Measurements from ENCODE around the gene SEC16A. TPM values are rescaled to one million over a fixed set of nuclear protein-coding genes. Genes with fewer than 3 reads are reported as not detected.

Gene SEC16A
- total RNA-seq, 5 donors from 2014 or later (not counting 1 experiment from before 2014, with no cell fraction given) = 76.3 to 99.0 (median 92.4) TPM

DNA sequence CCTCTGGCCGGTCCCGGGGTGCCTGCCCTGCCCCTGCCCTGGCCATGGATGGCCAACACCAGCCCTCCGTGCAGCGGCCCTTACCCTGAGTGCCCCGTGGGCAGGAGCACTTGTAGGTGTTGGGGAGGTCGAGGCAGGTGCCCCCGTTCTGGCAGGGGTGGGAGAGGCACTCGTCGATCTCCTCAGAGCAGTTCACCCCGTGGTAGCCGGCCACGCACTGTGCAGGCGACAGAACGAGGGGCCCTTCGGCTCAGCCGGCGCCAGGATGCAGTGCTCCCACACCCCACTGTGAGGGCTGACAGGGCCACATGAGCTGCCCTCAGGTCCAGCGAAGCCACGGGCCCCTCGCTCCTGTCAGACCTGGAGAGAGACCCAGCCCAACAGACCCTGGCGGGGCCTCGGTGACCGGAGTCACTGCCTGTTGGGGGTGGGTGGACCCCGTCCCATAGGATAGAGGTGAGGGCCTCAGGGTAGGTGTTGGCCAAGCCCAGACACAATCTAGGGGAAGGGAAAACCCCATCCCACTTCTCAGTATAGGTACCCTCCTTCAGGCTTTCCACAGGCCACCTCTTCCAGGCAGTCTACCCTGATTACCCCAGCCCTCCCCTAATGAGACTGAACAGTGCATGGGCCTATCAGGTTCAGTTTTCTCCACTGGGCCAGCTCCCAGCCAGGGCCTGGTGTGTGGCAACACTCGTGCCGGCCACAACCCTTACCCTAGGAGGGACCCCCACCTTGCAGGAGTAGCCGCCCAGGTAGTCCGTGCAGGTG is 24.6 kb upstream of the SEC16A start:
- no peaks in the 10 kb centered on the region for H3K9me3 Mint-ChIP-seq
- H3K4me1 Mint-ChIP-seq = no peaks in the 10 kb centered on the region
- ChIA-PET POLR2A (no interaction called here), CTCF (no interaction called here)
- H3K27ac ChIP-seq (ENCODE audit: low read length) = no peak overlapping the region
- no peak for DNase-seq
- no peak overlapping the region for H3K4me3 ChIP-seq (ENCODE audit: control insufficient read depth in 1 of 2, extremely low read depth in 1 of 2, low read length in 1 of 2)
- 95% methylated on average over 15 of the region's 28 CpGs for WGBS (ENCODE audit: insufficient coverage)
- no peak overlapping the region for H3K27ac Mint-ChIP-seq
- H3K27me3 ChIP-seq (replicated peaks in 1 of 2; ENCODE audit: control insufficient read depth in 2 of 2, extremely low read depth in 1 of 2, insufficient read depth in 2 of 2, low read length in 1 of 2) = no peaks in the 10 kb centered on the region
- H3K4me1 ChIP-seq (ENCODE audit: control insufficient read depth in 1 of 2, extremely low read depth in 1 of 2, insufficient read depth in 2 of 2, low read length in 2 of 2) = no peaks in the 10 kb centered on the region
- H3K4me3 Mint-ChIP-seq = no peak overlapping the region
- no peaks in the 10 kb centered on the region for H3K27me3 Mint-ChIP-seq
- peaks cover 47 to 95% of the 10 kb centered on the region in 2 donors for H3K36me3 ChIP-seq (ENCODE audit: control insufficient read depth in 2 of 2, extremely low read depth in 1 of 2, insufficient read depth in 1 of 2, low read length in 1 of 2)
- no peaks in the 10 kb centered on the region for H3K9me3 ChIP-seq
- no peak for ATAC-seq (replicated peaks in 1 of 4)
- peaks cover 10% of the 10 kb centered on the region for H3K36me3 Mint-ChIP-seq

DNA sequence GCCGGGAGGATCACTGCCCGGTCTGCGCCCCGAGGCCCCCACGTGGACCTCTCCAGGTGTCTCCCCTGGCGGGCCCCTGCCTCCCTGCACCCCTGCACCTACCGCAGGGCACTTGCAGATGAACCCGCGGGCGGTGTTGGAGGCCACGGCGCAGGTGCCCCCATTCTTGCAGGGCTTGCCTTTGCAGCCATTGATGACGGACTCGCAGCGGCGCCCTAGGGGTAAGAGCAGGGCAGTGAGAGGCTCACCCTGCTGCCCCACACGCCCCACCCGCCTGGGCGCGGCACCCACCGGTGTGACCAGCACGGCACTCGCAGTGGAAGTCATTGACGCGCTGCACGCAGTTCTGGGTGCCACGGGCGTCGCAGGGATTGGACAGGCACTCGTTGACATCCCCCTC is 23.6 kb upstream of the SEC16A start:
- CTCF ChIA-PET = no interaction called here
- Mint-ChIP-seq H3K4me1 (no peaks in the 10 kb centered on the region), H3K9me3 (no peaks in the 10 kb centered on the region), H3K27ac (no peak overlapping the region), H3K4me3 (no peak overlapping the region), H3K27me3 (no peaks in the 10 kb centered on the region), H3K36me3 (peaks cover 14% of the 10 kb centered on the region)
- 93% methylated on average over 30 of the region's 30 CpGs for WGBS (ENCODE audit: insufficient coverage)
- ATAC-seq (replicated peaks in 1 of 4) (no peak), DNase-seq (no peak)
- no peak overlapping the region for H3K27ac ChIP-seq (ENCODE audit: low read length)
- POLR2A ChIA-PET = no interaction called here
- H3K27me3 ChIP-seq (replicated peaks in 1 of 2; ENCODE audit: control insufficient read depth in 2 of 2, extremely low read depth in 1 of 2, insufficient read depth in 2 of 2, low read length in 1 of 2) = no peaks in the 10 kb centered on the region
- no peak overlapping the region for H3K4me3 ChIP-seq (ENCODE audit: control insufficient read depth in 1 of 2, extremely low read depth in 1 of 2, low read length in 1 of 2)
- no peaks in the 10 kb centered on the region for H3K9me3 ChIP-seq
- no peaks in the 10 kb centered on the region for H3K4me1 ChIP-seq (ENCODE audit: control insufficient read depth in 1 of 2, extremely low read depth in 1 of 2, insufficient read depth in 2 of 2, low read length in 2 of 2)
- peaks cover 48 to 92% of the 10 kb centered on the region in 2 donors for H3K36me3 ChIP-seq (ENCODE audit: control insufficient read depth in 2 of 2, extremely low read depth in 1 of 2, insufficient read depth in 1 of 2, low read length in 1 of 2)

DNA sequence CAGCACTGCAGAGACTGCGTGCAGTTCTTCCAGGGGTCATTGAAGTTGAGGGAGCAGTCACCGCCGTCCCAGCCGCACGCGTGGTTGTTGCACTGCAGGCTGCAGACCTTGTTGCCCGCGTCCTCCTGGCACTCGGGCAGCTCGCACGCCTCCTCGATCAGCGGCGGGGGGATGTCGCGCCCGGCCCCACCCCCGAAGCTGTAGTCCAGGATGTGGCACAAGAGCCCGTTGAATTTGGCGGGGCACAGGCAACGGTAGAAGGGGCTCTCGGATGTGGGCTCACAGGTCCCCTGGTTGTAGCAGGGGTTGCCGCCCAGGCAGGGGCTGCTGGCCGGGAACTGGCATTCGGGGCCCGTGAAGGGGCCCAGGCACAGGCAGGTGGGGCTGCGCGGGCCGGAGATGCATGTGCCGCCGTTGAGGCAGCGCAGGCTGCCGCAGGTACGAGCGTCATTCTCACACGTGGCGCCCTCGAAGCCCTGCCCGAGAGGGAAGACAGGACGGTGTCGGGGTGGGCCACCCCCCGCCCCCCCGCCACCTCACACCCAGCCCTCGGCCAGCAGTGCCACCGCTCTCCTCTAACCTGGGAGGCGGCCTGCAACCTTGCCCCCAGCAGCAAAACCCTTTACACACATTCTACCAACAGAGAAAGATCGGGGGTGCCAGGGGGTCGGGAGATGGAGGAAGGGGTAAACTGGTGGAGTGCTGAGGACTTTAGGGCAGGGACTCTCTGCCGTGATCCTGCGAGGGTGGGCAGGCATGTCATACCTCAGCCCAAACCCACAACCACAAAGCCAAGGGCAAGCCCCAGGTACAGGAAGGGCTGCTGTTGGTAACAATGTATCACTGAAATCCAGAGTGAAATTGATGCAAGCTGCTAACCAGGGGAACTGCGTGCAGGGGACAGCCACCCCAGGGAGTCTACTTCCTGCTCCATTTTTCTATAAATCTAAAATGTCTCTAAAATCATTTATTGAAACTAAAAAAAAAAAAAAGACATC is 22.9 kb upstream of the SEC16A start:
- POLR2A ChIA-PET = no interaction called here
- no peak overlapping the region for H3K4me3 ChIP-seq (ENCODE audit: control insufficient read depth in 1 of 2, extremely low read depth in 1 of 2, low read length in 1 of 2)
- Mint-ChIP-seq H3K27ac (no peak overlapping the region), H3K4me3 (no peak overlapping the region), H3K9me3 (no peaks in the 10 kb centered on the region), H3K4me1 (no peaks in the 10 kb centered on the region), H3K36me3 (peaks cover 16% of the 10 kb centered on the region), H3K27me3 (no peaks in the 10 kb centered on the region)
- H3K36me3 ChIP-seq (ENCODE audit: control insufficient read depth in 2 of 2, extremely low read depth in 1 of 2, insufficient read depth in 1 of 2, low read length in 1 of 2) = peaks cover 46 to 90% of the 10 kb centered on the region in 2 donors
- H3K9me3 ChIP-seq = no peaks in the 10 kb centered on the region
- ATAC-seq (replicated peaks in 1 of 4) = no peak
- no peaks in the 10 kb centered on the region for H3K4me1 ChIP-seq (ENCODE audit: control insufficient read depth in 1 of 2, extremely low read depth in 1 of 2, insufficient read depth in 2 of 2, low read length in 2 of 2)
- no peak for DNase-seq
- no peaks in the 10 kb centered on the region for H3K27me3 ChIP-seq (replicated peaks in 1 of 2; ENCODE audit: control insufficient read depth in 2 of 2, extremely low read depth in 1 of 2, insufficient read depth in 2 of 2, low read length in 1 of 2)
- 95% methylated on average over 39 of the region's 51 CpGs for WGBS (ENCODE audit: insufficient coverage)
- no peak overlapping the region for H3K27ac ChIP-seq (ENCODE audit: low read length)
- CTCF ChIA-PET = no interaction called here

DNA sequence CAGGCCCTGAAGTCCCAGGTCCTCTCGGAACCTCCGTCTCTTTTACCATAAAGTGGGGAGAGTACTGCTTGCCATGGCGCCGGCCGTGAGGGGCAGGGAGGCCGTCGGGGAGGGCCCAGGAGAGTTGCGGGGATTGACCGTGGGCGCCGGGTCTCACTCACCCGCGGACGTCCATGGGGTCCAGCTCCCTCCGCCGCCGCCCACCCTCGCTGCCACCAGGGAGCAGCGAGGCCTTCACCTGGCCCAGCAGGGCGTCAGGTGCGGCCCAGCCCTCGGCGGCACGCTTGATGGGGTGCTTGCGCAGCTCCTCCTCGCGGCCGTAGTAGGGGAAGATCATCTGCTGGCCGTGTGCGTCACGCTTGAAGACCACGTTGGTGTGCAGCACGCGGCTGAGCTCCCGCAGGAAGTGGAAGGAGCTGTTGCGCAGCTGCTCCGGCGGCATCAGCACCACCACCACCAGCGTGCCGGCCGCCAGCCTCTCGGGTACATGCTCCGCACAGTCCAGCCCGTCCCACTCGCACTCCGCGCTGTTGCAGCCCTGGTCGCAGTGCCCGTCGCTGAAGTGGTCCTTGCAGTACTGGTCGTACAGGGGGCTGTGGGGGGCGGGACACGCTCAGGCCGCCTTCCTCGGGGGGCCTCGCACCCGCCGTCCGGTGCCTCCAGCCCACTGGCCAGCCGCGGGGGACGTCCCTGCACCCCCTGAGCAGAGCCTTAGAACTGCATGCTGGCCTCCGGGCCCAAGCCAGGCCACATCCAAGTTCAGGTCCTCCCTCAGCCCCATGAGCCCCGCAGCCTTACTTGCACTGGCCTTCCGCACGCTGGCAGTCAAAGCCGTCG is 21.9 kb upstream of the SEC16A start:
- peaks cover 51 to 90% of the 10 kb centered on the region in 2 donors for H3K36me3 ChIP-seq (ENCODE audit: control insufficient read depth in 2 of 2, extremely low read depth in 1 of 2, insufficient read depth in 1 of 2, low read length in 1 of 2)
- H3K4me3 ChIP-seq (ENCODE audit: control insufficient read depth in 1 of 2, extremely low read depth in 1 of 2, low read length in 1 of 2) = no peak overlapping the region
- Mint-ChIP-seq H3K36me3 (peaks cover 16% of the 10 kb centered on the region), H3K27me3 (no peaks in the 10 kb centered on the region), H3K4me3 (no peak overlapping the region), H3K4me1 (no peaks in the 10 kb centered on the region), H3K9me3 (no peaks in the 10 kb centered on the region), H3K27ac (no peak overlapping the region)
- ATAC-seq (replicated peaks in 1 of 4) = no peak
- no peaks in the 10 kb centered on the region for H3K9me3 ChIP-seq
- DNase-seq = no peak
- 97% methylated on average over 63 of the region's 68 CpGs for WGBS (ENCODE audit: insufficient coverage)
- no peaks in the 10 kb centered on the region for H3K4me1 ChIP-seq (ENCODE audit: control insufficient read depth in 1 of 2, extremely low read depth in 1 of 2, insufficient read depth in 2 of 2, low read length in 2 of 2)
- H3K27me3 ChIP-seq (replicated peaks in 1 of 2; ENCODE audit: control insufficient read depth in 2 of 2, extremely low read depth in 1 of 2, insufficient read depth in 2 of 2, low read length in 1 of 2) = no peaks in the 10 kb centered on the region
- CTCF ChIA-PET = no interaction called here
- POLR2A ChIA-PET = no interaction called here
- H3K27ac ChIP-seq (ENCODE audit: low read length) = no peak overlapping the region

DNA sequence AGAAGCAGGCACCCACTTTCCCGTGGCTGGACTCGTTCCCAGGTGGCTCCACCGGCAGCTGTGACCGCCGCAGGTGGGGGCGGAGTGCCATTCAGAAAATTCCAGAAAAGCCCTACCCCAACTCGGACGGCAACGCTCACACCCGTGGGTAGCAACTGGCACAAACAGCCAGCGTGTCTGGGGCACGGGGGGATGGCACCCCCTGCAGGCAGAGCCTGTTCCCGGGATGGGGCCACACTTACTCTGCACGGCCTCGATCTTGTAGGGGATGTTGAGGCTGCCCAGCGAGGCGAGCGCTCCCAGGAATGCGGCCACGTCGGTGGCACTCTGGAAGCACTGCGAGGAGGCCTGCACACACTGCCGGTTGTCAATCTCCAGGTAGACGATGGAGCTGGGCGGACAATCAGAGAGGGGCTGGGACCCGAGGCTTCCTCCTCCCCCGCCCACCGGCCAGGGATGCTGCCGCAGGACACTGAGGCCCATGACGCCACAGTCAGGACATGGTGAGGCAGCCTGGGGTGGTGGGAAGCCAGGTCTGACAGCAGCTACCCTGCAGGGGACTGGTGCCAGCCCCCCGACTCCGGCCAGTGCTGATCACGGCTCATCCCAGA is 20.2 kb upstream of the SEC16A start:
- Histone ChIP-seq H3K36me3 (ENCODE audit: control insufficient read depth in 2 of 2, extremely low read depth in 1 of 2, insufficient read depth in 1 of 2, low read length in 1 of 2) (peaks cover 53 to 89% of the 10 kb centered on the region in 2 donors), H3K4me1 (ENCODE audit: control insufficient read depth in 1 of 2, extremely low read depth in 1 of 2, insufficient read depth in 2 of 2, low read length in 2 of 2) (no peaks in the 10 kb centered on the region), H3K27me3 (replicated peaks in 1 of 2; ENCODE audit: control insufficient read depth in 2 of 2, extremely low read depth in 1 of 2, insufficient read depth in 2 of 2, low read length in 1 of 2) (no peaks in the 10 kb centered on the region), H3K4me3 (ENCODE audit: control insufficient read depth in 1 of 2, extremely low read depth in 1 of 2, low read length in 1 of 2) (no peak overlapping the region), H3K27ac (ENCODE audit: low read length) (no peak overlapping the region), H3K9me3 (no peaks in the 10 kb centered on the region)
- WGBS (ENCODE audit: insufficient coverage) = 91% methylated on average over 30 of the region's 33 CpGs
- no peak for ATAC-seq (replicated peaks in 1 of 4)
- H3K4me1 Mint-ChIP-seq = no peaks in the 10 kb centered on the region
- peaks cover 20% of the 10 kb centered on the region for H3K36me3 Mint-ChIP-seq
- H3K27ac Mint-ChIP-seq = no peak overlapping the region
- H3K4me3 Mint-ChIP-seq = no peak overlapping the region
- no peaks in the 10 kb centered on the region for H3K27me3 Mint-ChIP-seq
- DNase-seq = no peak
- ChIA-PET POLR2A (no interaction called here), CTCF (no interaction called here)
- H3K9me3 Mint-ChIP-seq = no peaks in the 10 kb centered on the region

DNA sequence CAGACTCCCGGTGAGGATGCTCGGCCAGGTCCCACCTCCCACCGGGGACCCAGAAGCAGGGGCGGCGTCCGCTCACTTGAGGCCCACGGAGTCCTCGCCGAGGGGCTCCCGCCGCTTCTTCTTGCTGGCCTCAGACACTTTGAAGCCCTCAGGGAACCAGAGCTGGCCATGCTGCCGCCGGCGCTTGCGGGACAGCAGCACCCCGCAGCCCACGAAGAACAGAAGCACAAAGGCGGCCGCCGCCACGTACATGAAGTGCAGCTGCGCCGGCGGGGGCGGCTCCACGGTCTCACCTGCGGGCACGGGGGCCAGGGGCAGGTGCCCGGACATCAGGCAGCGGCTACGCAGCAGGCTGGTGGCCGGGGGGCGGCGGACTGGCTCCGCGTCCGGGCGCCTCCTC is 19.4 kb upstream of the SEC16A start:
- 95% methylated on average over 33 of the region's 38 CpGs for WGBS (ENCODE audit: insufficient coverage)
- no peak overlapping the region for H3K4me3 Mint-ChIP-seq
- H3K9me3 Mint-ChIP-seq = no peaks in the 10 kb centered on the region
- no peaks in the 10 kb centered on the region for H3K9me3 ChIP-seq
- H3K36me3 Mint-ChIP-seq = peaks cover 20% of the 10 kb centered on the region
- H3K27me3 ChIP-seq (replicated peaks in 1 of 2; ENCODE audit: control insufficient read depth in 2 of 2, extremely low read depth in 1 of 2, insufficient read depth in 2 of 2, low read length in 1 of 2) = no peaks in the 10 kb centered on the region
- no peak overlapping the region for H3K27ac ChIP-seq (ENCODE audit: low read length)
- no peaks in the 10 kb centered on the region for H3K27me3 Mint-ChIP-seq
- ChIA-PET POLR2A (no interaction called here), CTCF (no interaction called here)
- H3K4me3 ChIP-seq (ENCODE audit: control insufficient read depth in 1 of 2, extremely low read depth in 1 of 2, low read length in 1 of 2) = no peak overlapping the region
- H3K36me3 ChIP-seq (ENCODE audit: control insufficient read depth in 2 of 2, extremely low read depth in 1 of 2, insufficient read depth in 1 of 2, low read length in 1 of 2) = peaks cover 47 to 88% of the 10 kb centered on the region in 2 donors
- no peaks in the 10 kb centered on the region for H3K4me1 Mint-ChIP-seq
- no peak overlapping the region for H3K27ac Mint-ChIP-seq
- no peak for DNase-seq
- ATAC-seq (replicated peaks in 1 of 4) = no peak
- H3K4me1 ChIP-seq (ENCODE audit: control insufficient read depth in 1 of 2, extremely low read depth in 1 of 2, insufficient read depth in 2 of 2, low read length in 2 of 2) = no peaks in the 10 kb centered on the region
